Frontal cortex (tissue), 4 donors: Measurements from ENCODE around the gene FAM131B. TPM values are rescaled to one million over a fixed set of nuclear protein-coding genes. Genes with fewer than 3 reads are reported as not detected.
"Not testable (repeated sequence)": the region's sequence is repeated elsewhere in the genome, so short reads cannot be mapped to it uniquely, and the experiment has no call there.

Experiments
- DNase-seq, 2 donors: peaks; one replicate each; pipeline ENCODE4 v3.0.0; 2012; ENCODE audit warnings: low spot score in 2 of 2
- FAIRE-seq: peaks from 2 replicates; lab custom pipeline; 2012; peaks lifted over from hg19 to GRCh38; lab: Jason Lieb, UNC
- total RNA-seq: library from RNA; depleted of rRNA; stranded (reverse); fragments of >200 nt; gene quantifications from one replicate; pipeline ENCODE4 v1.2.3, GENCODE V29; 2014
- donor health status: control.
- donor health status: control.
- donor health status: control.

FAM131B gene
- total RNA-seq, 1 donor from 2014 or later: 73.8 TPM

GRCh38 chr7:143395187-143396149 is 33.0 kb upstream of the FAM131B start:
- DNase-seq (no peak), FAIRE-seq (no peak)

DNA sequence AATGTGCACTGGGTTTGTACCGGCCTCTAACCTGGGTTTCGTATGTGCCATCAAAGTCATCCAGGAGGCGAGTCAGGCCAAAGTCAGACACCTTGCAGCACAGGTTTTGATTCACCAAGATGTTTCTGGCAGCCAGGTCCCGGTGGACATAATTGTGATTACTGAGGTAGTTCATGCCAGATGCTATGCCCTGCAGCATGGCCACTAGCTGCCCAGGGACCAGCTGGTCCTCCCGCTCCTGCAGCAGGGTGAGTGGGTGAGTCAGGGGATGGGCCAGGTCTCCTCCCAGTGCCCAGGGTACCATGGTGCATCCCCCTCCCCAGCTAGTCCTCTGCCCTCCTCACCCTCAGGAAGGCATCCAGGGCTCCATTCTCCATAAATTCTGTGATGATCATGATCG is 32.3 kb upstream of the FAM131B start:
- DNase-seq: no peak
- FAIRE-seq: no peak

- DNase-seq (no peak), FAIRE-seq (no peak)
Measured at GRCh38 chr7:143394068-143394467, 31.6 kb upstream of the FAM131B start.

DNA sequence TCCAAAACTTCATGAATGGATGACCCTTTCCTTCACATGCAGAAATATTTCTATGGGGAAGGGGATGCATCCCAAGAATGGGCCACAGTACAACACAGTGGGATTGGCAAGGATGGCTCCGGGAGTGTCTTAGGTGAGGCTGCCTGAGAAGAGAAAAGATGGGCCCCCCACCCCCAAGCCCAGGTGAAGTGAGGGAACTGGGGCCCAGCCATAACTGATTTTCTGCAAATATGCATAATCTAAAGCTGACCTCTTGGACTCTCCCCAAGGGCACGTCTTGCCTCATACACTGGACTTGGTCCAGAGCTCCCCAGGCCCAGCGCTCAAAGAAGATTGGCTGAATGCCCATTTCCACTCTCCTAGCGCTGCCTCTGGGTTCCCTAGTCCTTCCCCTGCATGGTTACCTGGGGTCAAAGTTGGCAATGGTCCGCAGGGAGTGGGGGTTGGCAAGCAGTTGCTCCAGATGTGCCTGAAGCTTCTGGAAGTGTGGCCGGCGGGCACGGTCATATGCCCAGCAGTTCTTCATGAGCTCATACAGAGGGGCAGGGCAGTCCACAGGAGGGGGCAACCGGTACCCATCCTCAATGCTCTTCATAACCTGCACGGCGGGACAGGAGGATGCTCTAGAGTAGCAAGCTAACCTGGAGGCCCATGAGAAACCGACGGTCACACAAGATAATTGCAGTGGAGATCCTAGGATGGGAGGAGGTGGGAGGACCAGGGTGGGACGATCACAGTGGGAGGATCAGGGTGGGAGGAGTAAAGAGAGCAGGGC is 30.9 kb upstream of the FAM131B start:
- DNase-seq (no peak), FAIRE-seq (no peak)

- DNase-seq (no peak), FAIRE-seq (no peak)
Measured at GRCh38 chr7:143392875-143393266, 30.4 kb upstream of the FAM131B start.

DNA sequence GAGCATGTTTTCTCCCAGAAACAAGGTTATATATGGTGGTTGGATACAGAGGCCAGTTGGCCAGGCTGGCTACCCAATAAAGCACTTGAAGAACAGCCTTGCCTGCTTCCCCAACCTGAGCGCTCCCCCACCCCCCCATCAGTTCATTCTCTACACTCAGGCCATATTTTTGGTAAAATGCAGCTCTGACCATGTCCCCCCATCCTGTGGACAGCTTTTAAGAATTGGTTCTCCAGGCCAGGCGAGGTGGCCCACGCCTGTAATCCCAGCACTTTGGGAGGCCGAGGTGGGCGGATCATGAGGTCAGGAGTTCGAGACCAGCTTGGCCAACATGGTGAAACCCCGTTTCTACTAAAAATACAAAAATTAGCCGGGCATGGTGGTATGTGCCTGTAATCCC is 29.9 kb upstream of the FAM131B start:
- not testable (repeated sequence) for FAIRE-seq, DNase-seq

- DNase-seq: no peak
- FAIRE-seq: no peak
Measured at GRCh38 chr7:143391462-143392404, 29.2 kb upstream of the FAM131B start.

- FAIRE-seq (no peak), DNase-seq (no peak)
Measured at GRCh38 chr7:143390773-143391317, 28.3 kb upstream of the FAM131B start.

DNA sequence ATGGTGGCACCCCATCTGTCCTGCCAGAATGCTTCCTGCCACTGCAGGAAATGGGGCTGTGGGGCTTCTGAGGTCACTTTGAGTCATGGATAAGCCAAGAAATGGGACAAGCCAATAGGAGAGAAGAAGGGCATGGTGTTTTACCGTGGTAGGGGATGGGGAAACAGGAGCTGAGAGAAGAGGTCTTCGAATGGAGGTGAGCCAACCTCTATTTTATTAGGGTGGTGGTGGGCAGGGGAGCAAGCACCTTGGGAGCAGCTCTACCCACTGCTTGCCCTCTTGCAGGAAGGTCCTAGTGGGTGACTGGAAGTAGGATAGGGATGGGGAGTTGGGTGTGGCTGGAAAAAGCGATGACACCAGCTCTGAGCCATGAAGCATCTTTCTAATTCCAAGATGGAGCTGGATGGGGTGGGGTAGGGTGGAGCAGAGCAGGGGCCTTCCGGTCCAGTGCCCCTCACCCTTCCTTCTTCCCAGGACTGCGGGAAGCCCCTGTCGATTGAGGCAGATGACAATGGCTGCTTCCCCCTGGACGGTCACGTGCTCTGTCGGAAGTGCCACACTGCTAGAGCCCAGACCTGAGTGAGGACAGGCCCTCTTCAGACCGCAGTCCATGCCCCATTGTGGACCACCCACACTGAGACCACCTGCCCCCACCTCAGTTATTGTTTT is 27.7 kb upstream of the FAM131B start:
- FAIRE-seq (no peak), DNase-seq (no peak)

- DNase-seq (no peak), FAIRE-seq (no peak)
Measured at GRCh38 chr7:143389316-143390103, 27.0 kb upstream of the FAM131B start.

- FAIRE-seq: no peak
- no peak for DNase-seq
Measured at GRCh38 chr7:143388491-143389101, 26.1 kb upstream of the FAM131B start.

DNA sequence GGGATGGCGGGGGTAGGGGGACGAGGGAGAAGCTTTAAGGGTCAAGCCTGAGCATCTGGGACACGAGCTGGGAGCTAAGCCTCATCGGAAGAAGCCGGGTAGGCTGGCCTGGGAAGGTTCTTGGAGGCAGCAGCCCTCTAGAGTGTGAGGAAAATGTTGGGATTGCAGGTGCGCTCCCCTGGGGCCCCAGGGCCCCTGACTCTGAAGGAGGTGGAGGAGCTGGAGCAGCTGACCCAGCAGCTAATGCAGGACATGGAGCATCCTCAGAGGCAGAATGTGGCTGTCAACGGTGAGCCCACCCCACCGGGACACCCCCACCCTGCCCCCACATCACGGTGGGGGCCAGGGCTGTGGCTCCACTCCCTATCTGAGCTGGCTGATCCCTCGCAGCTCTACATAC is 25.5 kb upstream of the FAM131B start:
- no peak for FAIRE-seq
- DNase-seq: no peak

DNA sequence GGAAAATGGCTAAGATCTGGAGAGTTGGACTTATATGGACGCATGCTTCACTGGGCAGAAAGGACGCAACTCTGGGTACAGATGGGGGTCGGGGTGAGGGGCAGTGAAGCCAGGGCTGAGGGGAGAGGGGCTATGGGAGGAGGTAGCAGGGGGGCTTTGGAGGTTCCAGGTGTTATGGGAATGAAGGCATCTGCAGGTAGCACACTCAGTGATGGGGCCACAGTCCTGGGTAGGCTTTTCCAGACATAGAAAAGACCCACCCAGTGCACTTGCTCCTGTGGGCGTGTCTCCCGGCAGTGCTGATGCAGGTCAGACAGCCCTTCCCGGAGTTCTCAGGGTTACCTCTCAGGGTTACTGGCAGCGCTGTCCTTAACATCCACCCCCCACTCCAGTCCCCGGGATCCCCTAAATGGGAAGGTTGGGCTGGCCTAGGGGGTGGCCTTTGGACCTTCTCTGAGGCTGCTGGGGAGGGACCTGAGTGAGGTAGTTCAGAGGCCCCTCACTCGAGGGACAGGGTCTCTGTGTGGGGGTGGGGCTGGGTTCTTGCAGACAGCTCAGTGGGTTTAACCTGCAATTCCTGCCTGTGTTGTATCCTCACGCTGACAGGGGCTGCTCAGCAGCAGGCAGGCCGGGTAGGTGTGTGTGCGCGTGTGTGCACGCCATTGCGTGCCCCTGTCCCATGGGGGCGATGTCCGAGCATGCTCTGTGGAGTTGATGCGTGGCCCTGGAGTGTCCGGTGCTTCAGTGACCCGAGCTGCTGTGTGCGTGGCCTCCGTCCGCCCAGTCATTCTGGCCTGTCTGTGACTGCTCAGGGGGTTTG is 24.9 kb upstream of the FAM131B start:
- FAIRE-seq: no peak
- DNase-seq: no peak

DNA sequence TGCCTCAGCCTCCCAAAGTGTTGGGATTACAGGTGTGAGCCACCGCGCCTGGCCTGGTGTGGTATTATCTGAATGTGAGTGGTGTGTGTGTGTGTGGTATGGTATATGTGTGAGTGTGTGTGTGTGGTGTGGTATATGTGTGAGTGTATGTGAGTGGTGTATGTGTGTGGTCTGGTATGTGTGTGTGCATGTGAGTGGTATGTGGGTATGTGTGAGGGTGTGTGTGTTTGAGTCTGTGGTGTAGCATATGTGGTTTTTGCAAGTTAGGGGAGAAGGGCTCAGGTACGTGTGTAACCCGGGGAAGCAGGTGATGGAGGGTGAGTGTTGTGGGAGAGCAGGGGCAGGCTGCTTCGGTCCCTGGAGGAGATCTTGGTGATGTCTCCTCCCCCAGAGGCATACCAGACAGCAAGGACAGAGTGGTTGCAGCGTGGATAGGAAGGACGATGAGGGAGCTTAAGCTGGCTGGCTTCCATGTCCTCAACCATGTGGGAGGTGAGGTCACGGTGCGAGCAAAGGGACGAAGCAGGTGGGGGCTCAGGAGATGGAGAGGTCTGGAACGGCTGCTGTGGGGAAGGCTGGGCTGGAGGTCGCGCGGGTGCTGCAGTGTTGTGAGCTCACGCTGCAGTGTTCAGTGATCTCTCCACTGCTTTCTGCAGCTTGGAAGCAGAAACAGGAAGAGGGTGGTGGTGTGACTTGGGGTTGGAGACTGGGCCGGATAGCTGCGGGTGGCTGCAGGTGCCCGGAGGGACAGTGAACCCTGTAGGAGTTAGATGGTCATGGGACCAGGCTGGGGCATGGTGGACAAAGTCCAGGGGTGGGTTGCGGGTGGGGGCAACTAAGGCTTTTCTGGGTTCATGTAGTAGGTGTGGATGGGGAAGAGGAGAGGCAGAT is 23.6 kb upstream of the FAM131B start:
- no peak for FAIRE-seq
- DNase-seq: no peak

DNA sequence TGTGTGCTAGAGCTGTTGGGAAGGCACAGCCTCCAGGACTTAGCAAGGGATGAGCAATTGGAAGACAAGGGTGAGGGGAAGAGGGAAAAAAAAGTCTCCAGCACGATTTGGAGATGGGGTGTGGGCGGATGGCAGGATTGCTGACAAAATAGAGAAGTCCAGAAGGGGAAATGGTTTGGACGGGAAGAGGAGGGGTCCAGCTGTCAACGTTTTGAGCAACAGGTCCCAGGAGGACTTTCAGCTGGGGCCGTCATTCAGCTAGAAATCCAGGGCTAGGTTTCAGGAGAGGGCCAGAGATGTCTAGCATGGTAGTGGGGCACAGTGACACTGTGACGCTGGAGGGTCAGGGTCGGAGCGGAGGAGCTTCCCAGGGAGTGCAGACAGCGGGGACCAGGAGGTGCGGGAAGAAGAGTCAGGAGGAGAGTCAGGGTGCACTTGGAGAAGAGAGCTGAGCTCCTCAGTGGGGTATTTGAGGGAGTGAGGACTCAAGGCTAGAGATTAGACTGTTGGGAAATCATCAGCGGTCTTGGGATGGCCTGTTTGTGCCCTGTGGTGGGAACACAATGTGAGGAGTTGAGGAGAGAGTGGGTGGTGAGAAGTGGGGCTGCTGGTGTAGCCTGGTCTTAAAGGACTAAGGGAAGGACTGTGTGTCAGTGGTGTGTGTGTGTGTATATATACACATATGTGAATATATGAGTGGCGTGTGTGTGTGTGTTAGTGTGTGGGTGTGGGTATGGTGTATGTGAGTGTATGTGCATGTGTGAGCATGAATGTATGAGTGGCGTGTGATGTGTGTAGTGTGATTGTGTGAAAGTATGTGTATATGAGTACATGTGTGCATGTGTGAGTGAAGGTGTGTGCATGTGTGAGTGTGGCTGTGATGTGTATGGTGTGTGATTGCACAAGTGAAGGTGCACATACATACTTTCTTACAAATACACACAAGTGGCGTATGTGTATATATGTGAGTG is 22.4 kb upstream of the FAM131B start:
- no peak for DNase-seq
- FAIRE-seq: no peak
